Mesenchymal stem cell (in vitro differentiated cells and primary cell): ENCODE measurements around the gene SPECC1L.

Source experiments
- DNase-seq: peaks from one replicate; pipeline ENCODE4 v3.0.0-alpha.2; 2013
- H2AFZ ChIP-seq: one replicate; pipeline ENCODE4 v1.6.1; 2013; ENCODE audit warnings: low read depth, mild to moderate bottlenecking, control low read depth, inconsistent platforms, low read length, moderate library complexity
- H2AK5ac ChIP-seq: 2 replicates; pipeline ENCODE4 v1.6.1; 2013; ENCODE audit warnings: low read length, moderate library complexity, mild to moderate bottlenecking, inconsistent platforms; ENCODE audit not compliant: severe bottlenecking
- H2BK120ac ChIP-seq: one replicate; pipeline ENCODE4 v1.6.1; 2013; ENCODE audit warnings: low read depth, mild to moderate bottlenecking, inconsistent platforms, low read length, moderate library complexity
- H2BK12ac ChIP-seq, 2 experiments: one replicate each; pipeline ENCODE4 v1.6.1; 2013; ENCODE audit warnings: inconsistent platforms in 2 of 2, low read length in 2 of 2, mild to moderate bottlenecking in 2 of 2, moderate library complexity in 2 of 2, control low read depth in 1 of 2
- H2BK15ac ChIP-seq: one replicate; pipeline ENCODE4 v1.6.1; 2013; ENCODE audit warnings: mild to moderate bottlenecking, low read depth, inconsistent platforms; ENCODE audit not compliant: poor library complexity, severe bottlenecking
- H2BK5ac ChIP-seq: 2 replicates; pipeline ENCODE4 v1.6.1; 2013; ENCODE audit warnings: low read depth, mild to moderate bottlenecking, low read length, control low read depth, inconsistent platforms; ENCODE audit not compliant: poor library complexity, severe bottlenecking
- H3K14ac ChIP-seq, 2 experiments: one replicate each; pipeline ENCODE4 v1.6.1; 2013; ENCODE audit warnings: inconsistent platforms in 2 of 2, low read length in 2 of 2, control low read depth in 1 of 2, mild to moderate bottlenecking in 1 of 2, moderate library complexity in 1 of 2
- H3K18ac ChIP-seq, 2 experiments: one replicate each; pipeline ENCODE4 v1.6.1; 2013; ENCODE audit warnings: inconsistent platforms in 2 of 2, low read length in 2 of 2, control low read depth in 1 of 2, low read depth in 1 of 2, mild to moderate bottlenecking in 1 of 2
- H3K23ac ChIP-seq, 2 experiments: one replicate each; pipeline ENCODE4 v1.6.1; 2013; ENCODE audit warnings: inconsistent platforms in 2 of 2, low read length in 2 of 2, mild to moderate bottlenecking in 2 of 2, moderate library complexity in 2 of 2, control low read depth in 1 of 2
- H3K27ac ChIP-seq: 2 replicates; pipeline ENCODE4 v1.5.1; 2013; ENCODE audit warnings: mild to moderate bottlenecking, moderate library complexity, low read length, control low read depth, inconsistent platforms; ENCODE audit not compliant: poor library complexity, severe bottlenecking
- H3K27me3 ChIP-seq, 2 experiments: 2 replicates each; pipeline versions ENCODE4 v1.6.1 to v1.7.0; 2013; ENCODE audit warnings: low read length in 2 of 2, mild to moderate bottlenecking in 2 of 2, moderate library complexity in 2 of 2, control low read depth in 1 of 2, inconsistent platforms in 1 of 2; ENCODE audit not compliant: control insufficient read depth in 1 of 2, insufficient read depth in 1 of 2
- H3K36me3 ChIP-seq, 2 experiments: 2 replicates each; pipeline versions ENCODE4 v1.6.1 to v1.7.0; 2013; ENCODE audit warnings: low read length in 2 of 2, control low read depth in 1 of 2, inconsistent platforms in 1 of 2, low read depth in 1 of 2, mild to moderate bottlenecking in 1 of 2; ENCODE audit not compliant: insufficient read depth in 2 of 2, control insufficient read depth in 1 of 2
- H3K4ac ChIP-seq, 2 experiments: one replicate each; pipeline ENCODE4 v1.6.1; 2013; ENCODE audit warnings: inconsistent platforms in 2 of 2, low read length in 2 of 2, mild to moderate bottlenecking in 2 of 2, moderate library complexity in 2 of 2, control low read depth in 1 of 2, low read depth in 1 of 2
- H3K4me1 ChIP-seq: 2 replicates; pipeline ENCODE4 v1.6.1; 2013; ENCODE audit warnings: low read depth, low read length, control low read depth; ENCODE audit not compliant: control insufficient read depth, insufficient read depth
- H3K4me2 ChIP-seq: 2 replicates; pipeline ENCODE4 v1.6.1; 2013; ENCODE audit warnings: low read length, mild to moderate bottlenecking, inconsistent platforms; ENCODE audit not compliant: poor library complexity, severe bottlenecking
- H3K4me3 ChIP-seq, 2 experiments: 2 replicates each; pipeline versions ENCODE4 v1.5.1 to v1.7.0; 2013; ENCODE audit warnings: low read length in 2 of 2, mild to moderate bottlenecking in 2 of 2, control low read depth in 1 of 2, low read depth in 1 of 2; ENCODE audit not compliant: insufficient read depth in 1 of 2
- H3K79me1 ChIP-seq: replicated peaks from 2 replicates; pipeline ENCODE4 v1.6.1; 2013; ENCODE audit warnings: mild to moderate bottlenecking, control low read depth, low read length, inconsistent platforms; ENCODE audit not compliant: poor library complexity, severe bottlenecking
- H3K9ac ChIP-seq: 2 replicates; pipeline ENCODE4 v1.7.0; 2013; ENCODE audit warnings: mild to moderate bottlenecking, low read length, moderate library complexity
- H3K9me3 ChIP-seq: 2 replicates; pipeline ENCODE4 v1.7.0; 2013; ENCODE audit warnings: mild to moderate bottlenecking, low read length; ENCODE audit not compliant: control insufficient read depth
- H4K8ac ChIP-seq: one replicate; pipeline ENCODE4 v1.6.1; 2013; ENCODE audit warnings: inconsistent platforms, mild to moderate bottlenecking, low read length, moderate library complexity
- H4K91ac ChIP-seq: one replicate; pipeline ENCODE4 v1.6.1; 2013; ENCODE audit warnings: mild to moderate bottlenecking, low read length, inconsistent platforms
- WGBS: methylation state at CpG from one replicate; pipeline ENCODE4 v1.1.7; 2013; ENCODE audit warnings: mixed read lengths; 5-methylcytosine and 5-hydroxymethylcytosine counted together

SPECC1L gene

DNA sequence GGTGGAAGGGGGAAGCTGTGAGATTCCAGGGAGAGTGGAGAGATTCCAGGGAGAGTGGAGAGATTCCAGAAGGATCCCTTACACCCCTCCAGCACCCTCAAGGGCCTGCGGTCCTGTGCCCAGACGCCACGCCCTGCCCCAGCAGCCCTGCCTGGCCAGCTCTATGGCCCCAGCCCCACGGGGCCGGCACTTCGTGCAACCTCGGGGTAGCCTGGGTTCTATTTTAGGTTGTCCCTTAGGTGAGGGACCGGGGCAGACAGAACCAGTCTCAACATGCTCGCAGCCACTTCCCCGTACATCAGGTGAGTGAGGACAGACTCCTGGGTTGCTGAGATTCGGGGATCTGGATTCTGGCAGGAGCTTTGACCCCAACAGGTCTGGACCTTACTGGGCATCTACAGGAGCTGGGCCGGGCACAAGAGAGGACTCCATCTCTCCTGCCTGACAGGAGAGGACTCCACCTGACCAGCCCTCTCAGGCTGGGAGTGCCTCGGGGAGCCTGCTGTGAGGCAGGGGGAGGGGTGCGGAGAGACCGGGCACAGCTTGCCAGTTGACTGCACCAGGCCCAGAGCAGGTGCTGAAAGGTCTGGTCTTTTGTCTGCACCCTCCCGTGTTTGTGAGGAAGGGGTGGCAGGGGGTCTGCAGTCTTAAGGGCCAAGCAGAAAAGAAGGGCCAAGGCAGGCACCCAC, 148.3 kb downstream of the SPECC1L start:
- Histone ChIP-seq H4K8ac (no peak overlapping the region), H2BK12ac (no peak overlapping the region), H2BK5ac (no peak overlapping the region), H3K14ac (peak overlapping the region in 1 of 2 experiments; percentile 44), H2BK15ac (no peak overlapping the region), H3K27ac (no peak overlapping the region), H3K23ac (no peak overlapping the region), H3K4me1 (peaks cover 24% of the 10 kb centered on the region), H2BK120ac (no peak overlapping the region), H4K91ac (no peak overlapping the region), H3K18ac (no peak overlapping the region), H3K79me1 (no peaks in the 10 kb centered on the region), H3K9me3 (no peaks in the 10 kb centered on the region), H3K9ac (no peak overlapping the region), H3K4me3 (no peak overlapping the region), H3K4ac (no peak overlapping the region), H2AK5ac (no peak overlapping the region), H3K27me3 (peaks cover 6% of the 10 kb centered on the region in 2 experiments), H2AFZ (no peak overlapping the region), H3K36me3 (peaks cover 38 to 41% of the 10 kb centered on the region in 2 experiments), H3K4me2 (no peak overlapping the region)
- DNase-seq, result no peak
- WGBS, result 87% methylated on average over 13 of the region's 16 CpGs

DNA sequence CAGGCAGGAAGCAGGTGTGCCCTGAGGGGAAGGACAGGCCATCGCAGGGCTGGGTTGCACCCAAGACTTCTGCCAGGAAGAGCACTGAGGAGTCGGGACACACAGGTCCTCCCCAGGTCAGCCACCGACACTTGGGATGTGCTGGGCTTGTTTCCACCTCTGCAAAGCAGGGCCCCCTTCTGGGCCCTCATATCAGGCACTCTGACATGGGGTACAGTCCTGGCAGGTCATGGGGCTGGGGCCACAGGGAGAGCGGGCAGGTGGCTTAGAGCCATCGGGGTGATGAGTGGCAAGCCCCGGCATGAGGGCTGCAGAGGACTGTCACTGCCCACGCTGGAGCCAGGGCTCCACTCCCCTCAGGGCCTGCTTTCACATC, 148.8 kb downstream of the SPECC1L start:
- H2BK12ac ChIP-seq, result no peak overlapping the region
- H4K8ac ChIP-seq, result no peak overlapping the region
- H2BK120ac ChIP-seq, result no peak overlapping the region
- H2AFZ ChIP-seq, result no peak overlapping the region
- WGBS, result 92% methylated on average over 7 of the region's 7 CpGs
- H2AK5ac ChIP-seq, result no peak overlapping the region
- no peak overlapping the region for H3K4ac ChIP-seq
- peaks cover 32 to 36% of the 10 kb centered on the region in 2 experiments for H3K36me3 ChIP-seq
- no peak overlapping the region for H3K9ac ChIP-seq
- H3K4me2 ChIP-seq, result no peak overlapping the region
- peak overlapping the region in 1 of 2 experiments; percentile 44 for H3K14ac ChIP-seq
- H2BK15ac ChIP-seq, result no peak overlapping the region
- H3K27ac ChIP-seq, result no peak overlapping the region
- DNase-seq, result no peak
- H3K4me3 ChIP-seq, result no peak overlapping the region
- no peak overlapping the region for H3K18ac ChIP-seq
- H3K27me3 ChIP-seq, result peaks cover 6 to 7% of the 10 kb centered on the region in 2 experiments
- no peak overlapping the region for H3K23ac ChIP-seq
- no peak overlapping the region for H2BK5ac ChIP-seq
- peaks cover 27% of the 10 kb centered on the region for H3K4me1 ChIP-seq
- H3K9me3 ChIP-seq, result no peaks in the 10 kb centered on the region
- no peak overlapping the region for H4K91ac ChIP-seq
- H3K79me1 ChIP-seq, result no peaks in the 10 kb centered on the region

DNA sequence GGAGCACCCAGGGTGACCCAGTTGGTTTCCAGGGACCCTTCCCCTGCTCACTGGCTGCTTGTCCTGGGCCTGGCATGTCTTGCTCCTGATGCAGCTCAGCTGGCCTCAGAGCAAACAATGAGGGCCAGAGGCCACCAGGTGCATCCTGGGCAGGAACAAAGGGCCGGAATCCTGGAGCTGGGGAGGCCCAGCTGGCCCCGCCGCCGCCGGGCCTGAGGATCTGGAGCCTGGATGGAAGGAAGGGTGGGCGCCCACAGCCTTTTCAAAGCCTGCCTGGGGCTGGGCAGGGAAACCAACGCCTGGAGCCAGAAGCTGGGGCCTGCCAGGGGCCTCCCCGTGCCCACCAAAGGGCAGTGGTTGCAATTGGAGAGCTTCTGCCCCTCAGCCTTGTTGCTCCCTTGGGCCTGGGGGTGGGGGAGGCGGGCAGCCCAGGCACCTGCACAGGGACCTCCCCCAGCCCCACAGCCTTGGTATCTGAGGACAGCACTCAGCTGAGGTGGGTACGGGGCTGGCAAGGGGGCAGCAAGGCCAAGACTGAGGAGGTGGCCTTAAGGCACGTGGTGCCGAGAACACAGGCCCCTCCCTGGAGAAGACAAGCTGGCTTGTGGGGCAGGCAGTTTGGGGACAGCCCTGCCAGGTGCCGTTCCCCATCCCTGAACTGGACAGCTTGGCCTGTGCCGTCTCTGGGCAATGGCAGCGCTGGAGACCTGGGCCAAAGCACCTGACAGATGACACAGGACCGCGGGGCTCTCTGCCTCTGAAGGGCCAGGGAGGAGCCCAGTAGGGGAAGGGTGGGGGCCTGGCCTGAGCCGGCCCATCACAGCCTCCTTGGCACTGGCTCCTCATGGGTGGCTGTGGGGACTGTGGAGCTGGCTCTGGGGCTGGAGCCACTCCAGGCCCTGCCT, 149.7 kb downstream of the SPECC1L start:
- Histone ChIP-seq H3K27me3 (peaks cover 9 to 14% of the 10 kb centered on the region in 2 experiments), H3K18ac (peak overlapping the region in 1 of 2 experiments; percentile 37), H3K27ac (no peak overlapping the region), H3K23ac (no peak overlapping the region), H3K4me3 (no peak overlapping the region), H3K79me1 (no peaks in the 10 kb centered on the region), H3K4me1 (peaks cover 28% of the 10 kb centered on the region), H2BK120ac (no peak overlapping the region), H3K9me3 (no peaks in the 10 kb centered on the region), H2BK15ac (peak overlapping the region; percentile 13), H3K4ac (peak overlapping the region in 1 of 2 experiments; percentile 10), H3K36me3 (peaks cover 25 to 28% of the 10 kb centered on the region in 2 experiments), H3K14ac (no peak overlapping the region), H3K4me2 (no peak overlapping the region), H2BK12ac (peak overlapping the region in 1 of 2 experiments; percentile 18), H3K9ac (no peak overlapping the region), H2AK5ac (no peak overlapping the region), H4K91ac (no peak overlapping the region), H4K8ac (no peak overlapping the region), H2AFZ (no peak overlapping the region), H2BK5ac (no peak overlapping the region)
- DNase-seq, result no peak
- WGBS, result 85% methylated on average over 18 of the region's 18 CpGs

DNA sequence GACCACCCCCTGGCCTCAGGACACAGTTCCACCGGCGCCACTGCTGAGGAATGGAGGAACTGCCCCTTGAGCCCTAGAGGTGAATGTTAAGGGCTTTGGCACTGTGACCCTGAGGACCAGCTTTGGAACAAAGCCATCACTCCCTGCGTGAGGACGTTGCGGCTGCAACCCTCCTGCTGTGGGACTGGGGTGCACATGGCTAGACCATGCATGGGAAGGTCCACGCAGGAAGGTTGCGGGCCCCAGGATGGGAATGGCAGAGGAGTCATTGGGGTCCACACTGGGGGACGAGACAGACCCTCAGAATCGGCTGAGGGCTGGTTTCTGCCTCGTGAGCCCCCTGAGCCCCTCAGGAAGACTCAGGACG, 150.3 kb downstream of the SPECC1L start:
- Histone ChIP-seq H3K9ac (no peak overlapping the region), H3K27ac (no peak overlapping the region), H3K4me1 (peaks cover 28% of the 10 kb centered on the region), H3K4me2 (no peak overlapping the region), H3K4ac (peak overlapping the region in 1 of 2 experiments; percentile 10), H3K27me3 (peaks cover 9 to 20% of the 10 kb centered on the region in 2 experiments), H3K9me3 (no peaks in the 10 kb centered on the region), H2AFZ (no peak overlapping the region), H2BK12ac (no peak overlapping the region), H3K18ac (no peak overlapping the region), H3K14ac (no peak overlapping the region), H2BK120ac (no peak overlapping the region), H4K8ac (no peak overlapping the region), H4K91ac (no peak overlapping the region), H3K79me1 (no peaks in the 10 kb centered on the region), H3K23ac (no peak overlapping the region), H2AK5ac (no peak overlapping the region), H2BK15ac (no peak overlapping the region), H3K4me3 (no peak overlapping the region), H3K36me3 (peaks cover 20 to 23% of the 10 kb centered on the region in 2 experiments), H2BK5ac (no peak overlapping the region)
- DNase-seq, result no peak
- WGBS, result 89% methylated on average over 11 of the region's 11 CpGs
